NCI-H1417 treated with DMSO at 0.1 percent for 48 hours (cell line): ENCODE measurements around the gene THTPA.
"Not testable (repeated sequence)": the region's sequence is repeated elsewhere in the genome, so short reads cannot be mapped to it uniquely, and the experiment has no call there.

Experiments used
- DNase-seq: peaks from one replicate; lab custom pipeline; 2025; lab: John Stamatoyannopoulos, UW

THTPA gene

GRCh38 chr14:23583761-23584526 lies 27.9 kb downstream of the THTPA start:
- DNase-seq, result not testable (repeated sequence)

- not testable (repeated sequence) for DNase-seq
Observed at GRCh38 chr14:23584527-23585203, 28.6 kb downstream of the THTPA start.

- peak; percentile 50 for DNase-seq
Observed at GRCh38 chr14:23588884-23589598, 33.0 kb downstream of the THTPA start.

- DNase-seq, result no peak
Observed at GRCh38 chr14:23589606-23590005, 33.5 kb downstream of the THTPA start.

- no peak for DNase-seq
Observed at GRCh38 chr14:23590198-23590597, 34.1 kb downstream of the THTPA start.

GRCh38 chr14:23594191-23594590 lies 38.1 kb downstream of the THTPA start:
- DNase-seq, result not testable (repeated sequence)

- DNase-seq, result no peak
Observed at GRCh38 chr14:23600322-23600707, 44.2 kb downstream of the THTPA start.

- no peak for DNase-seq
Observed at GRCh38 chr14:23600806-23601205, 44.7 kb downstream of the THTPA start.

- DNase-seq, result no peak
Observed at GRCh38 chr14:23601424-23601823, 45.4 kb downstream of the THTPA start.

- DNase-seq, result no peak
Observed at GRCh38 chr14:23601845-23602180, 45.7 kb downstream of the THTPA start.

GRCh38 chr14:23602181-23603095 lies 46.4 kb downstream of the THTPA start:
- no peak for DNase-seq

- DNase-seq, result no peak
Observed at GRCh38 chr14:23603103-23603502, 47.0 kb downstream of the THTPA start.

GRCh38 chr14:23604148-23604547 lies 48.1 kb downstream of the THTPA start:
- DNase-seq, result no peak

GRCh38 chr14:23604675-23605170 lies 48.7 kb downstream of the THTPA start:
- DNase-seq, result no peak

- no peak for DNase-seq
Observed at GRCh38 chr14:23605931-23606585, 50.0 kb downstream of the THTPA start.

GRCh38 chr14:23608454-23608853 lies 52.4 kb downstream of the THTPA start:
- no peak for DNase-seq

GRCh38 chr14:23609001-23609400 lies 52.9 kb downstream of the THTPA start:
- no peak for DNase-seq

- not testable (repeated sequence) for DNase-seq
Observed at GRCh38 chr14:23609411-23610089, 53.5 kb downstream of the THTPA start.
